Endothelial cell (in vitro differentiated cells): ENCODE measurements around the gene CTPS2. TPM values are rescaled to one million over a fixed set of nuclear protein-coding genes. Genes with fewer than 3 reads are reported as not detected.
"Not testable (repeated sequence)": the region's sequence is repeated elsewhere in the genome, so short reads cannot be mapped to it uniquely, and the experiment has no call there.

Experiments used
- DNase-seq: peaks from one replicate; pipeline ENCODE4 v3.0.0; 2021; ENCODE audit warnings: low spot score
- H3K27ac Mint-ChIP-seq: one replicate; pipeline ENCODE4 v1.8.0; 2021; ENCODE audit warnings: mixed read lengths, inconsistent platforms; ENCODE audit not compliant: unreplicated experiment
- H3K27me3 Mint-ChIP-seq: one replicate; pipeline ENCODE4 v1.8.0; 2021; ENCODE audit warnings: mild to moderate bottlenecking, moderate library complexity, mixed read lengths, inconsistent platforms; ENCODE audit not compliant: unreplicated experiment
- H3K36me3 Mint-ChIP-seq: one replicate; pipeline ENCODE4 v1.8.0; 2021; ENCODE audit warnings: mild to moderate bottlenecking, low read depth, mixed read lengths, inconsistent platforms; ENCODE audit not compliant: unreplicated experiment
- H3K4me1 Mint-ChIP-seq: one replicate; pipeline ENCODE4 v1.8.0; 2021; ENCODE audit warnings: mild to moderate bottlenecking, mixed read lengths, inconsistent platforms; ENCODE audit not compliant: unreplicated experiment
- H3K4me3 Mint-ChIP-seq: one replicate; pipeline ENCODE4 v1.8.0; 2021; ENCODE audit warnings: mild to moderate bottlenecking, mixed read lengths, inconsistent platforms; ENCODE audit not compliant: unreplicated experiment
- H3K9me3 Mint-ChIP-seq: one replicate; pipeline ENCODE4 v1.8.0; 2021; ENCODE audit warnings: mixed read lengths, inconsistent platforms; ENCODE audit not compliant: unreplicated experiment
- long read RNA-seq: library from polyadenylated mRNA; unstranded; transcript quantifications from one replicate; pipeline ENCODE4 v2.0.0, GENCODE V29; 2020; ENCODE audit not compliant: unreplicated experiment
- total RNA-seq: library from RNA; stranded (reverse); fragmentation: NEBNext Ultra II Directional; extraction: Animal tissue kit (Norgen Biotek cat#: 25700); gene quantifications from one replicate; pipeline ENCODE4 v1.2.1, GENCODE V29; 2021; ENCODE audit not compliant: unreplicated experiment
- TF ChIP-seq, protein P1 (sequence below): fragments of 200-600 bp; sonication (generic); IDR thresholded peaks from one replicate; pipeline ENCODE4 v1.5.0; 2021; ENCODE audit warnings: antibody characterized with exemption; ENCODE audit not compliant: unreplicated experiment

CTPS2 gene
- 29.5 TPM for total RNA-seq
- long read RNA-seq, transcript CTPS2-202 (19 exons, 3,526 nt), result major isoform, 13 of 22 reads
- long read RNA-seq, partial matches to known transcripts, result 1 of 22 reads
- long read RNA-seq, other reads (novel, unspliced or antisense), result 6 of 22 reads

DNA sequence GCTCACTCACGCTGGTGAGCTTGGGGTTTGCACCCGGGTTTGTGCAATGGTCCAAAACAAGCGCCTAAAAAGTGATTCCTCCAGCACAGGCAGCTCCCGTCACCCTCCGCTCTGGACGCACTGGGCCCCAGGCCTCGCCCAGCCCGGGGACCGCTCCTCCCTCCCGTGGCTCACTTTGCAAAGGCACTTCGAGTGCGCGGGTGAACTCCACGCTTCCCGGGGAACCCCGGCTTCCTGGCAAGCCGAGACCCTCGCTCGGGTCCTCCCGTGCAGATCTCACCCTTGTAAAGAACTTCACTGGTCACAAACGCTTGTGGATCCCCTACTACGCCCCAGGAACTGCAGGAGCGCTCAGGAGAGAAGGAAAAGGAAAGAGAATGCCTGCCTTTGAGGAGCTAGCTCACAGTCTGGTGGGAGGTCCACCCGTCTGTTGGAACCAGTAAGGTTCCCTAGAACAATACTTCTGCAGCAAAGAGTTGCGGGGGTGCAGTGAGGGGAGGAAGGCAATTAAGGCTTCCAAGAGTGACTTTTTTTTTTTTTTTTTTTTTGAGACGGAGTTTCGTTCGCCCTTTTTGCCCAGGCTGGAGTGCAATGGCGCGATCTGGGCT lies at the start of gene CTPS2:
CTPS2 (minus strand) TSS at position 122 of the 608 bp plus-strand sequence. CDS start 9,767 bp downstream, outside the sequence.
- TF ChIP-seq, protein P1, sequence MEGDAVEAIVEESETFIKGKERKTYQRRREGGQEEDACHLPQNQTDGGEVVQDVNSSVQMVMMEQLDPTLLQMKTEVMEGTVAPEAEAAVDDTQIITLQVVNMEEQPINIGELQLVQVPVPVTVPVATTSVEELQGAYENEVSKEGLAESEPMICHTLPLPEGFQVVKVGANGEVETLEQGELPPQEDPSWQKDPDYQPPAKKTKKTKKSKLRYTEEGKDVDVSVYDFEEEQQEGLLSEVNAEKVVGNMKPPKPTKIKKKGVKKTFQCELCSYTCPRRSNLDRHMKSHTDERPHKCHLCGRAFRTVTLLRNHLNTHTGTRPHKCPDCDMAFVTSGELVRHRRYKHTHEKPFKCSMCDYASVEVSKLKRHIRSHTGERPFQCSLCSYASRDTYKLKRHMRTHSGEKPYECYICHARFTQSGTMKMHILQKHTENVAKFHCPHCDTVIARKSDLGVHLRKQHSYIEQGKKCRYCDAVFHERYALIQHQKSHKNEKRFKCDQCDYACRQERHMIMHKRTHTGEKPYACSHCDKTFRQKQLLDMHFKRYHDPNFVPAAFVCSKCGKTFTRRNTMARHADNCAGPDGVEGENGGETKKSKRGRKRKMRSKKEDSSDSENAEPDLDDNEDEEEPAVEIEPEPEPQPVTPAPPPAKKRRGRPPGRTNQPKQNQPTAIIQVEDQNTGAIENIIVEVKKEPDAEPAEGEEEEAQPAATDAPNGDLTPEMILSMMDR, result no peak
- Mint-ChIP-seq H3K36me3 (no peaks in the 10 kb centered on the region), H3K9me3 (no peaks in the 10 kb centered on the region)

GRCh38 chrX:16761500-16761899 lies 49.0 kb upstream of the CTPS2 start:
- H3K27ac Mint-ChIP-seq, DNase-seq, H3K27me3 Mint-ChIP-seq, H3K4me1 Mint-ChIP-seq, H3K9me3 Mint-ChIP-seq, H3K36me3 Mint-ChIP-seq, H3K4me3 Mint-ChIP-seq: not testable (repeated sequence)

More for the DNA sequence above, at the start of gene CTPS2:
- peak; percentile 41 for DNase-seq
- peak within 1 kb of the TSS; percentile 92 for H3K4me3 Mint-ChIP-seq
- H3K4me1 Mint-ChIP-seq, result peaks cover 10% of the 10 kb centered on the region
- H3K27ac Mint-ChIP-seq, result peak within 1 kb of the TSS; percentile 88
- H3K27me3 Mint-ChIP-seq, result no peaks in the 10 kb centered on the region

GRCh38 chrX:16756724-16757123 lies 44.3 kb upstream of the CTPS2 start:
- H3K4me3 Mint-ChIP-seq, result no peak overlapping the region
- H3K27ac Mint-ChIP-seq, result no peak overlapping the region
- no peak for DNase-seq
- TF ChIP-seq, protein P1, result no peak
- H3K36me3 Mint-ChIP-seq, result peaks cover 26% of the 10 kb centered on the region
- H3K27me3 Mint-ChIP-seq, result no peaks in the 10 kb centered on the region
- no peaks in the 10 kb centered on the region for H3K4me1 Mint-ChIP-seq
- H3K9me3 Mint-ChIP-seq, result no peaks in the 10 kb centered on the region

DNA sequence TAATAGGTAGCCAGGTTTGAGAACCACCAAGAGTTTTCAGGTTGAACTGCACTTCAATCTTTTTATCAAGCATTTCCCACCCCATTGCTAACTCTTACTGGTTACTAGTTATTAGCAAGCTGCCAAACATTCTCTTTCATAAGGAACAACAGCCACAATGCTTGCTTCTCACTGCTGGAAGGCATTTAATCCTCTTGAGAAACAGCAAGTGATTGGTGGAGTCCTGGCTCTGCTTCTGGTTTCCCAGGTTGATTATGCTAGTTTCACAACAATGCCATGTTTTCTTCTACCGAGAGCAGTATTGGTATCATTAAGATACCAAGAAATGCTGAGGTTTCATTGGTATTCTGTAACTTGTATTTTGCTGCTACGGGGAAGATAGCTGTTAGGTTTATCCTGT lies 41.5 kb upstream of the CTPS2 start:
- Mint-ChIP-seq H3K4me3 (no peak overlapping the region), H3K4me1 (no peaks in the 10 kb centered on the region), H3K27me3 (no peaks in the 10 kb centered on the region), H3K36me3 (peaks cover 31% of the 10 kb centered on the region), H3K9me3 (no peaks in the 10 kb centered on the region), H3K27ac (no peak overlapping the region)
- DNase-seq, result no peak
- TF ChIP-seq, protein P1, result no peak

DNA sequence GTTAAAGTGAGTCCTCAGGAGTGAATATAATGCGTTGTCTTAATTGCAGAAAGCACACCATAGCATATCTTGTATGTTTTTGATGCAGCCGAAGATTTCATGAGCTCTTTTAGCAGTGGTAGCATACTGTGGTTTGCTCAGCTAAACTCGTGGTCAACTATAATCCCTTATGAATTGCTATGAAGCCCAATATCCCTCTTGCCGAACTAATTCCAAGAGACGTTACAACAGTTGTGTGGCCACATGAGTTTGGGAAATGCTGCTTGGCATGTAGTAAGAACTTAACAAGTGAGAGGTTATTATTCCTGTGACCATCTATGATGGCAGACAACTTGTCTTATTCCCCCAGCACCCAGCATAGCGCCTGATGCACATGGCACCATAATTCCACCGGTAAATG lies 37.7 kb upstream of the CTPS2 start:
- DNase-seq, result no peak
- Mint-ChIP-seq H3K4me1 (no peaks in the 10 kb centered on the region), H3K27ac (no peak overlapping the region), H3K9me3 (no peaks in the 10 kb centered on the region), H3K36me3 (peaks cover 23% of the 10 kb centered on the region), H3K4me3 (no peak overlapping the region), H3K27me3 (no peaks in the 10 kb centered on the region)
- TF ChIP-seq, protein P1, result no peak
